NT2/D1 (cell line): ENCODE data around the gene RNF149.
"Not testable (repeated sequence)": the region's sequence is repeated elsewhere in the genome, so short reads cannot be mapped to it uniquely, and the experiment has no call there.

ENCODE experiments used
- DNase-seq: peaks from one replicate; pipeline ENCODE4 v3.0.0-alpha.2; 2011; ENCODE audit warnings: low read depth, low spot score
- H3K27me3 ChIP-seq: 2 replicates; pipeline ENCODE4 v1.6.0; 2011; ENCODE audit warnings: mild to moderate bottlenecking; ENCODE audit not compliant: insufficient read length, insufficient read depth
- H3K36me3 ChIP-seq: 2 replicates; pipeline ENCODE4 v1.6.1; 2011; ENCODE audit warnings: mild to moderate bottlenecking, low read length, mixed read lengths; ENCODE audit not compliant: insufficient read depth, insufficient read length
- H3K4me1 ChIP-seq: 2 replicates; pipeline ENCODE4 v1.5.1; 2011; ENCODE audit not compliant: insufficient read depth, insufficient read length
- H3K4me3 ChIP-seq: 2 replicates; pipeline ENCODE4 v1.5.1; 2011; ENCODE audit warnings: low read depth; ENCODE audit not compliant: insufficient read length
- H3K9ac ChIP-seq: 2 replicates; pipeline ENCODE4 v1.6.0; 2011; ENCODE audit warnings: low read depth; ENCODE audit not compliant: insufficient read length
- H3K9me3 ChIP-seq: 2 replicates; pipeline ENCODE4 v1.5.1; 2011; ENCODE audit warnings: mild to moderate bottlenecking, low read length; ENCODE audit not compliant: insufficient read depth
- SUZ12 ChIP-seq: IDR thresholded peaks from 2 replicates; pipeline ENCODE4 v1.6.1; 2011; ENCODE audit not compliant: insufficient read length, insufficient read depth; ENCODE audit errors: extremely low read depth
- YY1 ChIP-seq: IDR thresholded peaks from 2 replicates; pipeline ENCODE4 v1.6.1; 2011; ENCODE audit not compliant: insufficient read length, insufficient read depth
- ZNF274 ChIP-seq: IDR thresholded peaks from 2 replicates; pipeline ENCODE4 v1.6.1; 2011; ENCODE audit warnings: mild to moderate bottlenecking, low read depth, low read length

Gene RNF149

DNA sequence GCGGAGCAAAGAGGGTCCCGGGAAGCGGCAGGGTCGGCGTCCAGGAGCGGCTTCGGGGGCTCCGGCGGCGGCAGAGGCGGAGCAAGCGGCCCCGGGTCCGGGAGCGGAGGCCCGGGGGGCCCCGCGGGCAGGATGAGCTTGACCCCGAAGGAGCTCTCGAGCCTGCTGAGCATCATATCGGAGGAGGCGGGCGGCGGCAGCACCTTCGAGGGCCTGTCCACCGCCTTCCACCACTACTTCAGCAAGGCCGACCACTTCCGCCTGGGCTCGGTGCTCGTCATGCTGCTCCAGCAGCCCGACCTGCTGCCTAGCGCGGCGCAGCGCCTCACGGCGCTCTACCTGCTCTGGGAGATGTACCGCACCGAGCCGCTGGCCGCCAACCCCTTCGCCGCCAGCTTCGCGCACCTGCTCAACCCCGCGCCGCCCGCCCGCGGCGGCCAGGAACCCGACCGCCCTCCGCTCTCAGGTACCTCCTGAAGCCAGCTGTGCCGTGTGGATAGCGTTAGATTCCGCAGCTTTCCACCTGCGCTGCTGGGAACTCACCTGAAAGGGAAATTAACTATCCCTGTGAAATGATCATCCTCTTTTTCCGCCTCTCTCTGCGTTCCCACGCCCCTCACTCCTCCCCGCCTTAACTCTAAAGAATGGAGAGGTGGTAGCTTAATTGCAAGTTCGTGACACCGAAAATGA, 55.3 kb downstream of the RNF149 start:
- DNase-seq: peak; percentile 39

GRCh38 chr2:101252408-101253012, 56.0 kb downstream of the RNF149 start, which contains the start of gene CNOT11:
TSS of gene CNOT11 (plus strand) at chr2:101252886. CDS start at chr2:101252965, 79 bp downstream.
- Histone ChIP-seq H3K9ac (peak within 1 kb of the TSS; percentile 99), H3K27me3 (no peaks in the 10 kb centered on the region), H3K9me3 (peaks cover 3% of the 10 kb centered on the region; the same call in 1 of the 2 replicates), H3K4me1 (peaks cover 5% of the 10 kb centered on the region), H3K4me3 (peak within 1 kb of the TSS; percentile 99), H3K36me3 (peaks cover 5% of the 10 kb centered on the region)
- DNase-seq: peak; percentile 98
- TF ChIP-seq ZNF274: no peak
- TF ChIP-seq YY1: no peak
- TF ChIP-seq SUZ12: no peak

More for the DNA sequence above, 55.3 kb downstream of the RNF149 start:
- peak overlapping the region; percentile 99 for H3K9ac ChIP-seq
- peaks cover 5% of the 10 kb centered on the region for H3K4me1 ChIP-seq
- peak overlapping the region; percentile 99 for H3K4me3 ChIP-seq
- no peaks in the 10 kb centered on the region for H3K27me3 ChIP-seq
- H3K9me3 ChIP-seq: peaks cover 3% of the 10 kb centered on the region; the same call in 1 of the 2 replicates
- peaks cover 11% of the 10 kb centered on the region for H3K36me3 ChIP-seq
- no peak for TF ChIP-seq YY1
- no peak for TF ChIP-seq SUZ12
- TF ChIP-seq ZNF274: no peak

DNA sequence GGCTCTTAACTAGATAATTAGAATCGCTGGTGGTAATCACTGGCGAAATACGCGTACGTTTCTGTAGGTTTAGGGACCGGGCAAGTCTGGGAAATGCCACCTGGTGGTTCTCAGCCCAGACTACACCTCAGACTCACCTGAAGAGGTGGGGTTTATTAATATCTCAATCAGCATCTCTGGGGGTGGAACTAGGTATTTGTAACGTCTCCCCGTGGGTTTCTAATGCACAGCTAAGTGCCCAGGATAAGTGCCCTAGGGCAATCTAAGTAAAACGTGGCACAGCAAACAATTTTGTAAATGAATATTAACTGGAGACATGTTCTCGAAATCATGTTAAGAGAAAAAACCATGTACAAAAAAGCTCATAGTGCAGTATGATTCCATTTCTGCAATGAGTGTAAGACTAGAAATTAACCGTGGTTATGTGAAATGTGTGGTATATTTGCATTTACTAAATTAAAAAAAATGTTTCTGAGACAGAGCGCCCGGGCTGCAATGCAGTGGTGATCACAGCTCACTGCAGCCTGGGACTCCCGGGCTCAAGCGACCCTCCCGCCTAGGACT, 56.6 kb downstream of the RNF149 start:
- peaks cover 3% of the 10 kb centered on the region; the same call in 1 of the 2 replicates for H3K9me3 ChIP-seq
- peak overlapping the region; percentile 93 for H3K9ac ChIP-seq
- H3K4me3 ChIP-seq: peak overlapping the region; percentile 50
- peak; percentile 57 for DNase-seq
- TF ChIP-seq SUZ12 (no peak), ZNF274 (no peak)
- H3K36me3 ChIP-seq: peaks cover 5% of the 10 kb centered on the region
- no peaks in the 10 kb centered on the region for H3K27me3 ChIP-seq
- H3K4me1 ChIP-seq: peaks cover 5% of the 10 kb centered on the region

- not testable (repeated sequence) for H3K4me1 ChIP-seq, DNase-seq, H3K27me3 ChIP-seq, H3K36me3 ChIP-seq, H3K9me3 ChIP-seq
- Histone ChIP-seq H3K9ac (peak overlapping the region; percentile 11), H3K4me3 (peak overlapping the region; percentile 50)
These were observed 57.2 kb downstream of the RNF149 start for GRCh38 chr2:101251246-101251781.

- Histone ChIP-seq H3K4me1 (peaks cover 6% of the 10 kb centered on the region), H3K9ac (no peak overlapping the region), H3K27me3 (no peaks in the 10 kb centered on the region), H3K4me3 (no peak overlapping the region), H3K9me3 (peaks cover 3% of the 10 kb centered on the region; the same call in 1 of the 2 replicates), H3K36me3 (peaks cover 4% of the 10 kb centered on the region)
- TF ChIP-seq SUZ12 (no peak), YY1 (no peak), ZNF274 (no peak)
- no peak for DNase-seq
These were observed 58.7 kb downstream of the RNF149 start for GRCh38 chr2:101249826-101250225.

- not testable (repeated sequence) for H3K4me1 ChIP-seq, DNase-seq, H3K9ac ChIP-seq, H3K9me3 ChIP-seq, H3K4me3 ChIP-seq, H3K36me3 ChIP-seq, H3K27me3 ChIP-seq
These were observed 59.7 kb downstream of the RNF149 start for GRCh38 chr2:101248756-101249155.

DNA sequence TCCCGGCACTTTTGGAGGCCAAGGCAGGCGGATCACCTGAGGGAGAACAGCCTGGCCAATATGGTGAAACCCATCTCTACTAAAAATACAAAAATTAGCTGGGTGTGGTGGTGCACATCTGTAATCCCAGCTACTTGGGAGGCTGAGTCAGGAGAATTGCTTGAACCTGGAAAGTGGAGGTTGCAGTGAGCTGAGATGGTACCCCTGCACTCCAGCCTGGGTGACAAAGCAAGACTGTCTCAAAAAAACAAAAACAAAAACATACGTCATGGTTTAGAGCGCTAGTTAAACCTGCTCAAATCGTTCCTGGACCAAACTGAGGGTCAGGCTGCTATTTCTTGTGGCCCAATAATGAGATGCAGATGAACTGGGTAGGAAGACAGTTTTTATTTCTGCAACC, 63.0 kb downstream of the RNF149 start:
- H3K4me3 ChIP-seq, H3K9me3 ChIP-seq, H3K4me1 ChIP-seq, H3K36me3 ChIP-seq, H3K9ac ChIP-seq, DNase-seq, H3K27me3 ChIP-seq: not testable (repeated sequence)

DNA sequence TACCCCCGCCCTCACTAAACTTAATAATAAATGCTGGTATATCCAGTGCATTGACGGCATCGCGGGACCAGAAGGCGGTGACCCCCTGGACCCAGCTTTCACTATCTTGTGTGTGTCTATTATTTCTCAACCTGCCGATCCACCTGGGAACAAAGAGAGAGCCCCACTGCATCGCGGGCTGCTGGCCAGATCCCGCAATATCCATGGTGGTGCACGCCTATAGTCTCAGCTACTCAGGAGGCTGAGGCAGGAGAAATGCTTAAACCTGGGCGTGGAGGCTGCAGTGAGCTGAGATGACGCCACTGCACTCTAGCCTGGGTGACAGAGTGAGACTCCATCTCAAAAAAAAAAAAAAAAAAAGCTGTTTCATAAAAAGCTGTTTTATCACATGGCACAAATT, 63.6 kb downstream of the RNF149 start:
- not testable (repeated sequence) for DNase-seq, H3K9ac ChIP-seq, H3K4me3 ChIP-seq, H3K9me3 ChIP-seq, H3K27me3 ChIP-seq, H3K36me3 ChIP-seq, H3K4me1 ChIP-seq

DNA sequence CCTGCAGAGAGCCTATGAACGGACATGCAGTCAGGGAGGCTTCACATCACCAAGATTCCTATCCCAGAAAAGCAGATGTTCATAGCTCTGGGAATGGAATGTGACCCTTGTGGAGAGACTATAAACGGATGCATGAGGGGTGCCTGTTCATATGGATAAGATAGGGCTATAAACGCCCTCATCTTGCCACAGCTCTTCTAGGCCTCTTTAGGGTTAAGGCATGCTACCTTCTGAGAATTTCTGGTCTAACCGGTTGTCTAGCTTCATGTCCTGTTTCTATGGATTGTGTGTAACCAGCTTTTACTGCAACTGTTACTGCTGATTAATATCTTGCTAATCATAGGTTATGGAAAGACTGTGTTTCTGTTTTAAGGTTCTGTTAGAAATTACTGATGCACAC, 64.1 kb downstream of the RNF149 start:
- DNase-seq: not testable (repeated sequence)

More for the DNA sequence above, 64.1 kb downstream of the RNF149 start:
- H3K4me3 ChIP-seq, H3K9ac ChIP-seq, H3K9me3 ChIP-seq, H3K4me1 ChIP-seq, H3K27me3 ChIP-seq, H3K36me3 ChIP-seq: not testable (repeated sequence)
